Measurements from ENCODE around the gene RASA4B.
"Not testable (repeated sequence)": the region's sequence is repeated elsewhere in the genome, so short reads cannot be mapped to it uniquely, and the experiment has no call there.

The RASA4B gene

GRCh38 chr7:102517550-102518147, at the start of gene RASA4B:
RASA4B (minus strand) TSS chr7:102517777; CDS start chr7:102517710, 67 bp downstream.
- DNase-seq = not testable (repeated sequence)

- DNase-seq = not testable (repeated sequence)
Observed at GRCh38 chr7:102550808-102551422, 33.3 kb upstream of the RASA4B start, which contains the start of gene SPDYE2. SPDYE2 (plus strand) TSS chr7:102551226; CDS start chr7:102553256, 2,030 bp downstream.

- not testable (repeated sequence) for DNase-seq
Observed at GRCh38 chr7:102546353-102546752, 28.8 kb upstream of the RASA4B start.

GRCh38 chr7:102545288-102545687, 27.7 kb upstream of the RASA4B start:
- not testable (repeated sequence) for DNase-seq

GRCh38 chr7:102544372-102544771, 26.8 kb upstream of the RASA4B start:
- DNase-seq = not testable (repeated sequence)

GRCh38 chr7:102543596-102543995, 26.0 kb upstream of the RASA4B start, which contains the start of gene UPK3BL2:
UPK3BL2 (minus strand) TSS chr7:102543696; CDS start chr7:102543636, 60 bp downstream.
- DNase-seq = not testable (repeated sequence)

- DNase-seq = not testable (repeated sequence)
Observed at GRCh38 chr7:102542771-102543170, 25.2 kb upstream of the RASA4B start.

GRCh38 chr7:102542083-102542482, 24.5 kb upstream of the RASA4B start:
- DNase-seq = not testable (repeated sequence)

GRCh38 chr7:102540604-102541003, 23.0 kb upstream of the RASA4B start:
- not testable (repeated sequence) for DNase-seq

- DNase-seq = not testable (repeated sequence)
Observed at GRCh38 chr7:102535062-102535615, 17.6 kb upstream of the RASA4B start.

- DNase-seq = not testable (repeated sequence)
Observed at GRCh38 chr7:102532127-102532526, 14.6 kb upstream of the RASA4B start.

- not testable (repeated sequence) for DNase-seq
Observed at GRCh38 chr7:102531583-102531982, 14.0 kb upstream of the RASA4B start.

GRCh38 chr7:102527822-102528793, 10.5 kb upstream of the RASA4B start:
- not testable (repeated sequence) for DNase-seq

- not testable (repeated sequence) for DNase-seq
Observed at GRCh38 chr7:102527182-102527581, 9.6 kb upstream of the RASA4B start.

GRCh38 chr7:102524803-102525202, 7.2 kb upstream of the RASA4B start:
- not testable (repeated sequence) for DNase-seq

- not testable (repeated sequence) for DNase-seq
Observed at GRCh38 chr7:102520797-102521196, 3.2 kb upstream of the RASA4B start.

- DNase-seq = not testable (repeated sequence)
Observed at GRCh38 chr7:102516951-102517350, 626 bp downstream of the RASA4B start.

- not testable (repeated sequence) for DNase-seq
Observed at GRCh38 chr7:102515889-102516288, 1.7 kb downstream of the RASA4B start.

GRCh38 chr7:102514881-102515721, 2.5 kb downstream of the RASA4B start:
- DNase-seq = not testable (repeated sequence)

GRCh38 chr7:102512642-102513221, 4.8 kb downstream of the RASA4B start:
- not testable (repeated sequence) for DNase-seq

GRCh38 chr7:102511860-102512522, 5.6 kb downstream of the RASA4B start:
- not testable (repeated sequence) for DNase-seq
